Activated CD8-positive, alpha-beta memory T cell treated with anti-CD3 and anti-CD28 coated beads, Interleukin-2, amount 50 U/mL, for 1 hour (primary cell): ENCODE results near the gene FKBP7.
"Not testable (repeated sequence)": the region's sequence is repeated elsewhere in the genome, so short reads cannot be mapped to it uniquely, and the experiment has no call there.

Source experiments
- DNase-seq: peaks from one replicate; pipeline ENCODE4 v3.0.0-alpha.2; 2020; ENCODE audit errors: extremely low read depth

Gene FKBP7

GRCh38 chr2:178485356-178485755 is 7.0 kb upstream of the FKBP7 start:
- no peak for DNase-seq

DNA sequence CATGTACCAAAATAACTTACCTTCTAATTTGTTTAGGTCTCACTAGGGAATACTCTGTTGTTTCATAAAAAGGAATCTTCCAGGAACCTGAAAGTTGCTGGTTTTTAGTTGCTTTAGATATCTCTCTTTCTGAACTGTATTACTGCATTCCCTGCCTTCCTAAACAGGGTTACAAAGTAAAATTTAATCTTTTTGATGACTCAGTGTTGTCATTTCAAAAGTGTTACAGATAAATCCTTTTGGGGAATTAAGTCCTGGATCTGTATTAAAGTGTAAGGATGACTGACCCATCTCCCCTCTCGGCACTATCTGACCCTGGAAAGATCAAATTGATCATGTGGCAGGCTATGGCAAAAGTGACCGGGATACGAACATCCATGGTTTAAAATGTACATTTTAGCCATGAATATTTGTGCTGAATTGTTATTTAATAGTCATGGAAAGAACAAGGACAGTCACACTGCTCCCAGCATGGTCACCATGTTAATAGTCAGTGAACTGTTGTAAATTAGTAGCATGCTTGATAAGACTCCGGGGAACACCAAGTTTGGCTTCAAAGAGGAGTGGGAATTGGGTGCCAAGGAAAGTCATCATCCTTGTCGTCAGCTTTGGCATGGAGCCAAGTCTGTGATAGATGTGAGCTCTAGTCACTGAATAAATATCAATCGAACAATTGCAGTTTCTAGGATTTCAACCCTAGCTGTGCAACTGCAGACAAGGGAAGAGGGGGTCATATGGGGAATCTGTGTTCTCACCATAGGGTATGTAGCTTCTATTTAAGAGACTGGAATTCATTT is 6.0 kb upstream of the FKBP7 start:
- no peak for DNase-seq

GRCh38 chr2:178482437-178482836 is 4.0 kb upstream of the FKBP7 start:
- no peak for DNase-seq

DNA sequence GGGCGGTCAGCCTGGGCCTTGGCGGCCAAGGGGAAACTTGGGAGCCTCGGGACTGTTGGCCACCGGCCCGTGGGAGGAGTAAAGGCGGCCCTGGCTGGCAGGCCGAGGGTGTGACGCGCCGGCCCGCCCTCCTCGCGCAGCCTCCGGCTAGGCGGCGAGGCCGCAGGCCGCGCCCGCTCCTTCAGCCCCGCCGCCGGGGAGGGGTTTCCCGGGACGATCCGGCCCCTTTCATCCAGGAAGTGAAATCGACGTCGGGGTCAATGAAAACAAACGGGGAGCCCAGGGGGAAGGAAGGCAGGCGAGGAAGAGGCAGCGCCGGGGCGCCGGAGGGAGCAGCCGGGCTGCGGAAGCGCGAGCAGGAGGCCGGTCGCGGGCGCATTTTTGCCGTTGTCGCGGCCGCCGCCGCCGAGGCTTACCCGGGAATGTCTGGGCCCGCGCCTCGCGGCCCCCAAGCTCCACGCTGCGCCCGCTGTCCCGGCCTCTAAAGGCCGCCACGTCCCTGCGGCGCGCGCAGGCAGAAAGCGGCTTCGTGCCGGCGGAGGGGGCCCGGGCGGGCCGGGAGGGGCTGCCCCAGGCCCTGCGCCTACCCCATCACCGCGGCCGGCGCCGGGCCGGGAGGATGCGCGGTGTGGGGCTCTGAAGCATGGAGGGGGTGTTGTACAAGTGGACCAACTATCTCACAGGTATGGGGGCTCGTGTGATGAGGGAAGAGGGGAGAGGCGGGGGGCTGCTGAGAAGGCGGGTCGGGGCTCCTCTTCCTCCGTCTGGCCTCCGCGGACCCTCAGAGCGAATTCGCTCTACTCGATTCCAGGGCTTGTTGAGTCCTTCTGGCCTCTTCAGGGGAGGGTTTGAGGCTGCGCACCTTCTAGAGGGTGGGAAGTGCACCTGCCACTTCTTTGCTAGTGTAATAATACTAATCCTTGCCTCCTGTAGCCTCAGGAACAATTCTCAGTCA is 2.1 kb upstream of the FKBP7 start, which contains the start of gene PLEKHA3:
Gene PLEKHA3, plus strand, starts transcription at position 231 of the 955 bp plus-strand sequence. Its CDS starts 413 bp downstream, at position 644.
- peak; percentile 33 for DNase-seq

- DNase-seq = no peak
Observed at GRCh38 chr2:178479758-178480226, 1.4 kb upstream of the FKBP7 start.

GRCh38 chr2:178479275-178479616 is 846 bp upstream of the FKBP7 start:
- DNase-seq = no peak

- no peak for DNase-seq
Observed at GRCh38 chr2:178478130-178478438, 316 bp downstream of the FKBP7 start.

- no peak for DNase-seq
Observed at GRCh38 chr2:178477443-178478129, 814 bp downstream of the FKBP7 start.

DNA sequence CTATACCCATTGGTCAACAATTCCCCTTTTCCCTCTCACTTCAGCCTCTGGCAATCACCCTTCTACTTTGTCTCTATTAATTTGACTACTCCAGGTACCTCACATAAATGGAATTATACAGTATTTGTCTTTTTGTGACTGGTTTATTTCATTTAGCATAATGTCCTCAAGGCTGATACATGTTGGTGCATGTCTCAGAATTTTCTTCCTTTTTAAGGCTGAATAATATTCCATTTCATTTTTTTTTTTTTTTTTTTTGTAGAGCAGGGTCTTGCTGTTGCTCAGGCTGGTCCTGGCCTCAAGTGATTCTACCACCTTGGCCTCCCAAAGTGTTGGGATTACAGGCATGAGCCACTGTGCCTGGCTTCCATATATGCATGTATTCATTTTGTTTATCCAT is 1.9 kb downstream of the FKBP7 start:
- no peak for DNase-seq

DNA sequence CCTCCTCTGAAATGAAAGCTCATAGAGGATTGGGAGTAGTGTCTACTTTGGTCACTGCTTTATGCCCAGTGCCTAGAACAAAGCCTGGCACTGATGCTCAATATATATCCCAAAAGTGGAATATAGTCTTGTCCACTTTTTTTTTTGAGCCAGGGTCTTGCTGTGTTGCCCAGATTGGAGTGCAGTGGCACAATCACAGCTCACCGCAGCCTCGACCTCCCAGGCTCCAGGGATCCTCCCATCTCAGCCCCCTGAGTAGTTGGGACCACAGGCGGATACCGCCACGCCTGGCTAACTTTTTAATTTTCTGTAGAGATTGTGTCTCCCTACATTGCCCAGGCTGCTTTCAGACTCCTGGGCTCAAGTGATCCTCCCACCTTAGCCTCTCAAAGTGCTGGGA is 3.8 kb downstream of the FKBP7 start:
- no peak for DNase-seq

- DNase-seq = no peak
Observed at GRCh38 chr2:178473931-178474330, 4.5 kb downstream of the FKBP7 start.

DNA sequence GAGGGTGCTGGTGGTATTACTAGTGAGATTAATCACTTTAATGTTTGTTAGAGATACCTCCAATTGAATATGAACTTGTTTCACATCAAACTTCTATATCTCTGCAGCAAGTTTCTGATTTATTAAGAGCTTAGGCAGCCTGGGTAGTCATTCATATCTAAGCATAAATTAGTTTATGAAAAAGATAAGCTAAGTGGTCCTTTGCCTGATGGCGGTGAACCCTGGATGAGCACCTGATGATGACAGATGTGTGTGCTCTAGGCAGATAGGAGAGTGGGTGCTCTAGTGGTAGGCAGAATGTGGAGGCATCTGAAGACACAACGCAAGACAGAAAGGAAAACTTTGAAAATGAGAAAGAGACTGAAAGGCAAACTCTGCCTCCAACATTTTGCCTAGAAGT is 5.0 kb downstream of the FKBP7 start:
- no peak for DNase-seq

DNA sequence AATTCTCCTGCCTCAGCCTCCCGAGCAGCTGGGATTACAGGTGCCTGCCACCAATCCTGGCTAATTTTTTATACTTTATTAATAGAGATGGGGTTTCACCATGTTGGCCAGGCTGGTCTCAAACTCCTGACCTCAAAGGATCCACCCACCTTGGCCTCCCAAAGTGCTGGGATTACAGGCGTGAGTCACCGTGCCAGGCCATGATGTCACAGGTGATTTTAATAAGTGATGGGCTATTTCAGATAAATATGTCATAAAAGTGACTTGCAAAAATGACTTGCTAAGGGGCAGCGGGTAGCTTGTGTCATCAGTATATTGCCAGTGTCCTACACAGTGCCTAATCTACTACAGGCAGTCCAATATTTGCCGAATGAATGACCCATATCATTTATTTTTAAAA is 7.1 kb downstream of the FKBP7 start:
- DNase-seq = not testable (repeated sequence)

- DNase-seq = no peak
Observed at GRCh38 chr2:178469219-178469849, 9.1 kb downstream of the FKBP7 start.

GRCh38 chr2:178457390-178457886 is 21.0 kb downstream of the FKBP7 start:
- DNase-seq = no peak

DNA sequence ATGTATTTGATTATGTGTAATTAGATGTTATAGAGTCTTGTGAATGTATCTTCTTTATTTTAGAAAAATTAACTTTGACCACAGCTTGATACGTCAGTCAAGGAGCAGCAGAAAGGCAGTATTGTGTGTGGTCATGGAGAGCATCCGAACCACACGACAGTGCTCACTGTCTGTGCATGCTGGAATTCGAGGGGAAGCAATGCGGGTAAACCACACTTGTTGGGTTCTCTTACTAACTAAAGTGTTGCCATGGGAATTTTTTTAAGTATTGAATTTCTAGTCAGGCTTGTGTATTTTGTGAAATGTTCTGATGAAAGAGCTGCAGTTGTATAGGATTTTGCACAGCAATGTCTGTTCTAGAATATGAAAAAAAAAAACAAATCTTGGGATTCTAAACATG is 22.5 kb downstream of the FKBP7 start:
- no peak for DNase-seq

GRCh38 chr2:178452870-178453269 is 25.5 kb downstream of the FKBP7 start:
- DNase-seq = no peak

DNA sequence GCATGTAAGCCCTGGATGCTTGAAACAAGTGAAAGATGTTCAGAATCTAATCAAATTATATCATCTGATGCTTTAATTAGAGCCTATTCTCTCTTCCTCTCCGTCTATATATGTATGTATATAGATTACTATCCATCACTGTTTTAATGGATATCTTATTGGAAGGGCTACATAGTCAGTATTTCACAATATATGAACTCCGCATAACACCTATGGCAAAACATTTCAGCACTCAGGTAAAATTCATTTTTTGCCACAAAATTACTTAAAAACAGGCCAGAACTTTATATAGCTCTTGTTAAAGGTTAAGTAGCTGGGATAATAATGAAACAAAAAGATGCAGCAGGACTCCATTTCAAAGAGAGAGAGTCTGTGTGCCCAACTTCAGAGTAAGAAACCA is 26.1 kb downstream of the FKBP7 start:
- no peak for DNase-seq

DNA sequence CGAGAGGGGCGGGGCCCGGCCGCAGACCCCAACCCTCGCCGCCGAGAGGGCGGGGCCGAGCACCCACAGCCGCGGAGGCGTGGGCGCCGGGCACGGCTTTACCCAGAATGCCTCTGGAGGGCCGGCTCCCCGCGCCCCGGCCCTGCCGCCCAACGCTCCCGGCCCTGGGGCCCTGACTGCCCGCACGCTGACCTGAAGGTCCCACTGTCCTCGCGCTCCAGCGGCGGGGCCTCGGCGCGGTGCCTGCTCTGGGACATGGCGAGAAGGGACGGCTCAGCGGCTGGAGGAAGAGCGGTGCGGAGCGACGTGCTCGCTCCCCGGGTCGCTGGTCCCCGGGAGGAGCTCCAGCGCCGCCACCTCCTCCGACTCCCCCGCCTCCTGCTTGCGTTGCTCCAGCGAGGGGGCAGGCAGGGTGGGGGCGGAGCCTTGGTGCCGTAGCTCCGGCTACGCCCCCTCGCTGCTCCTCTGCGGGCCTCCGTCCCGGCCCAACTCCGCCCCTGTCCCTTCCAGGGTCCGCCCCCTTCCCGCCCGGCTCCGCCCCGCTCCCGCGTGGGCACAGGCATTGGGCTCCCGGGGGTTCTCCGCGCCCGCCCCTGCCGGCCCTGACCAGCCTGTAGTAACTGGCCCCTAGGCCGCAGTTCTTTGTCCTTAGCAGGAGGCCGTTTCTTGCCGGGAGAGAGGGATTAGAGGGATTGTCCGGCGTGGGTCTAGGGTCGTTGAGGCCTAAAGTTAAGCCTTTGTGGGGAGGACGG is 27.4 kb downstream of the FKBP7 start, which contains the start of the genes PJVK and PRKRA:
Gene PJVK, plus strand, starts transcription at position 605 of the 752 bp plus-strand sequence. CDS start 2,032 bp downstream, outside the sequence.
Gene PRKRA, minus strand, starts transcription at position 402 of the 752 bp plus-strand sequence. Its CDS starts 145 bp downstream, at position 257.
- DNase-seq = peak; percentile 84

- peak; percentile 47 for DNase-seq
Observed at GRCh38 chr2:178450524-178450773, 28.0 kb downstream of the FKBP7 start.
